Stomach (tissue), 9 donors: ENCODE measurements around the gene NEUROG2. TPM values are rescaled to one million over a fixed set of nuclear protein-coding genes. Genes with fewer than 3 reads are reported as not detected.
"Not testable (repeated sequence)": the region's sequence is repeated elsewhere in the genome, so short reads cannot be mapped to it uniquely, and the experiment has no call there.

Experiments
- DNase-seq, 2 donors: peaks; one replicate each; pipeline versions ENCODE4 v3.0.0 to v3.0.0-alpha.2; 2013 to 2019
- H3K27ac ChIP-seq, 5 donors: fragments of 200-600 bp in 4 of 5; sonication (generic) in 4 of 5; one replicate each; pipeline ENCODE4 v1.5.1; 2013 to 2019; ENCODE audit warnings: mild to moderate bottlenecking in 1 of 5, moderate library complexity in 1 of 5
- H3K27me3 ChIP-seq, 3 donors: fragments of 200-600 bp; sonication (generic); one replicate each; pipeline ENCODE4 v1.5.1; 2017 to 2019; ENCODE audit warnings: mixed run types in 1 of 3
- H3K36me3 ChIP-seq, 4 donors: fragments of 200-600 bp; sonication (generic); 1 replicate in 3 of 4; 2 replicates in 1 of 4; pipeline ENCODE4 v1.5.1; 2016 to 2019
- H3K4me1 ChIP-seq, 4 donors: fragments of 200-600 bp; sonication (generic); one replicate each; pipeline ENCODE4 v1.5.1; 2016 to 2019
- H3K4me3 ChIP-seq, 4 donors: fragments of 200-600 bp; sonication (generic) in 3 of 4; one replicate each; pipeline ENCODE4 v1.5.1; 2016 to 2019; ENCODE audit warnings: mild to moderate bottlenecking in 1 of 4
- H3K9me3 ChIP-seq, 4 donors: fragments of 200-600 bp; sonication (generic); one replicate each; pipeline ENCODE4 v1.5.1; 2016 to 2019
- CTCF ChIP-seq, 7 experiments: fragments of 450-650 bp in 4 of 7; fragments of 200-600 bp in 3 of 7; sonication (generic) in 3 of 7; IDR thresholded peaks; one replicate each; pipeline ENCODE4 v1.5.1; 2016 to 2019; ENCODE audit warnings: antibody characterized with exemption in 7 of 7, control low read depth in 2 of 7, mild to moderate bottlenecking in 1 of 7
- EP300 ChIP-seq: sonication (generic); formaldehyde crosslinking; IDR thresholded peaks from one replicate; pipeline ENCODE4 v1.6.1; 2017; ENCODE audit warnings: antibody characterized with exemption
- POLR2A ChIP-seq, 4 donors: fragments of 450-650 bp; IDR thresholded peaks; one replicate each; pipeline ENCODE4 v1.6.1; 2016; ENCODE audit warnings: antibody characterized with exemption in 4 of 4, control low read depth in 2 of 4, mild to moderate bottlenecking in 1 of 4, moderate library complexity in 1 of 4
- POLR2AphosphoS5 ChIP-seq, 3 donors: sonication (generic); formaldehyde crosslinking; IDR thresholded peaks; one replicate each; pipeline ENCODE4 v1.6.1; 2016; ENCODE audit warnings: antibody characterized with exemption in 3 of 3
- WGBS, 5 donors: extraction: QIAGEN DNeasy Blood & Tissue Kit in 3 of 5; methylation state at CpG; one replicate each; pipeline versions ENCODE4 v1.1.5 to v1.1.7; 2013 to 2018; 5-methylcytosine and 5-hydroxymethylcytosine counted together
- intact Hi-C: fragments of 100-400 bp; cut with DNase I; formaldehyde crosslinking; loops from one replicate; pipeline ENCODE4 v1.15.1; 2023; ENCODE audit warnings: low total_unique reads
- polyA plus RNA-seq, 3 donors: library from polyadenylated mRNA; stranded (reverse); fragments of 200-250 nt; gene quantifications; one replicate each; pipeline ENCODE4 v1.2.3, GENCODE V29; 2013
- total RNA-seq, 5 donors: library from RNA; depleted of rRNA; stranded (reverse); fragments of >200 nt; gene quantifications; one replicate each; pipeline versions ENCODE4 v1.1.0 to v1.2.3, GENCODE V29; 2014 to 2016
- donor health status: healthy with polysubstance abuse.
- donor health status: Bipolar disorder and iron deficiency.
- donor health status: healthy.

The NEUROG2 gene
- total and polyA plus RNA-seq, 8 donors, result not detected

- Histone ChIP-seq H3K27ac (no peak overlapping the region), H3K36me3 (no peaks in the 10 kb centered on the region), H3K4me1 (peaks cover 21 to 29% (median 25%) of the 10 kb centered on the region in 4 donors), H3K9me3 (peaks cover 0 to 6% (median 0%) of the 10 kb centered on the region in 4 donors), H3K4me3 (no peak overlapping the region), H3K27me3 (peaks cover 10 to 100% (median 69%) of the 10 kb centered on the region in 3 donors)
- intact Hi-C loops, result no loop called here
- no peak for DNase-seq
- TF ChIP-seq POLR2A (IDR thresholded peaks at IDR 0.05) (no peak), POLR2AphosphoS5 (IDR thresholded peaks at IDR 0.05) (no peak), CTCF (IDR thresholded peaks at IDR 0.05) (no peak), EP300 (no peak)
- WGBS, 5 donors, result 4 to 11% (median 5%) methylated on average over 6 of the region's 6 CpGs
These were observed 7.6 kb downstream of the NEUROG2 start for GRCh38 chr4:112508356-112508755.

DNA sequence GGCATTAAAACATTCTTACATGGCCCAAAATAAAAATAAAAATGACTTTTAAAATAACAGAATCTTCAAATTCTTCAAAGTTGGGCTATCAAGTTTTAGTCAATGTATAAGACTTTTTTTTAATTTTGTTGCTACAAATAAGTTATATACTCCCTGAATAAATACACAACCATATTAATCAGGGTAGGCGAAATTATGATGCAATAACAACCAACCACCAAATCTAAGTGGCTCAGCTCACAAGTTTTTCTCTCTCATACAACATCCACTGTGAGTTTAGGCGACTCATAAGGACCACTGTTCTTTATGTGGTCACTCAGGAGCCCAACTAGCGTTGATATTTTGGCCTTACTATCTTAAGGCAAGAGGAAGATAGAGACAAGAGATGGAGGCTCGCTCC is 11.2 kb downstream of the NEUROG2 start:
- peaks cover 7 to 12% (median 9%) of the 10 kb centered on the region in 4 donors for H3K4me1 ChIP-seq
- no peaks in the 10 kb centered on the region for H3K9me3 ChIP-seq
- H3K27ac ChIP-seq, result no peak overlapping the region
- TF ChIP-seq CTCF (IDR thresholded peaks at IDR 0.05), result no peak
- no peak for TF ChIP-seq POLR2A (IDR thresholded peaks at IDR 0.05)
- no peak for TF ChIP-seq POLR2AphosphoS5 (IDR thresholded peaks at IDR 0.05)
- no peak for TF ChIP-seq EP300
- no peaks in the 10 kb centered on the region for H3K36me3 ChIP-seq
- WGBS, 5 donors, result 76 to 86% (median 85%) methylated on average over 4 of the region's 4 CpGs
- intact Hi-C loops, result no loop called here
- H3K4me3 ChIP-seq, result no peak overlapping the region
- H3K27me3 ChIP-seq, result peaks cover 0 to 82% (median 34%) of the 10 kb centered on the region in 3 donors
- DNase-seq, result no peak

DNA sequence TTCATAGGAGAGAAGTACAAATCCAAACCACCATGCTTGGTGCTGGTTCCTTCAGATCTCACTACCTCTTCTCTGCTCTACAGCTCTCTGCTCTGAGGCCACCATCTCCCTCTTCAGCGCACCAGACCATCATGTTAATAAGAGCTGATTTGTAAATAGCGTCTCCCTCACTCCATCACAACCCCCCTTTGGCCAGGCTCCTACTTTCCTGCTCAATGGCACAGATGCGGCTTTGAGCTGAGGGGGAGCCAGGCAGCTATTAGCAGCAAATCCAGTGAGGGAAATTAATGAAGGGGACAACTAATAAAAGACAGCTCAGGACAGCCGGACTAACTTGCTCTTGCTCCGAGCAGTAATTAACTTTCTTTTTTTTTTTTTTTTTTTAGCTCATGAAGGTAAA is 13.1 kb downstream of the NEUROG2 start:
- peaks cover 0 to 63% (median 16%) of the 10 kb centered on the region in 3 donors for H3K27me3 ChIP-seq
- no peak overlapping the region for H3K4me3 ChIP-seq
- no peaks in the 10 kb centered on the region for H3K36me3 ChIP-seq
- H3K4me1 ChIP-seq, result no peaks in the 10 kb centered on the region
- TF ChIP-seq POLR2A (IDR thresholded peaks at IDR 0.05) (no peak), CTCF (IDR thresholded peaks at IDR 0.05) (no peak), POLR2AphosphoS5 (IDR thresholded peaks at IDR 0.05) (no peak), EP300 (no peak)
- WGBS, 5 donors, result 58 to 78% (median 74%) methylated on average over 5 of the region's 5 CpGs
- H3K27ac ChIP-seq, result no peak overlapping the region
- H3K9me3 ChIP-seq, result peaks cover 0 to 4% (median 0%) of the 10 kb centered on the region in 4 donors
- intact Hi-C loops, result no loop called here
- no peak for DNase-seq

DNA sequence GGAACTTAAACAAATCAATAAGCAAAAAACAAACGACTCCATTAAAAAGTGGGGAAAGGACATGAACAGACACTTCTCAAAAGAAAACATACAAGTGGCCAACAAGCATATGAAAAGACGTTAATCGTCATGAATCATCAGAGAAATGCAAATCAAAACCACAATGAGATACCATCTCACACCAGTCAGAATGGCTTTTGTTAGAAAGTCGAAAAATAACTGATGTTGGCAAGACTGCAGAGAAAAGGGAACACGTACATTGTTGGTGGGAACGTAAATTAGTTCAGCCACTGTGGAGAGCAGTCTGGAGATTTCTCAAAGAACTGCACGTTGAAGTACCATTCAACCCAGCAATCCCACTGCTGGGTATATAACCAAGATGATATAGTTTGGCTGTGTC is 23.7 kb downstream of the NEUROG2 start:
- TF ChIP-seq EP300 (no peak), CTCF (IDR thresholded peaks at IDR 0.05) (no peak), POLR2AphosphoS5 (IDR thresholded peaks at IDR 0.05) (no peak), POLR2A (IDR thresholded peaks at IDR 0.05) (no peak)
- Histone ChIP-seq H3K36me3 (no peaks in the 10 kb centered on the region), H3K27me3 (no peaks in the 10 kb centered on the region), H3K9me3 (peaks cover 0 to 30% (median 17%) of the 10 kb centered on the region in 4 donors), H3K4me1 (no peaks in the 10 kb centered on the region), H3K27ac (no peak overlapping the region), H3K4me3 (no peak overlapping the region)
- intact Hi-C loops, result no loop called here
- WGBS, 5 donors, result 79 to 87% (median 84%) methylated on average over 7 of the region's 7 CpGs
- DNase-seq, result no peak

- H3K36me3 ChIP-seq, H3K4me3 ChIP-seq, DNase-seq, H3K27me3 ChIP-seq, H3K4me1 ChIP-seq, H3K27ac ChIP-seq, intact Hi-C loops: not testable (repeated sequence)
- H3K9me3 ChIP-seq, result peaks cover 0 to 30% (median 17%) of the 10 kb centered on the region in 4 donors
- WGBS, 5 donors, result 81 to 96% (median 85%) methylated on average over 3 of the region's 3 CpGs
These were observed 25.2 kb downstream of the NEUROG2 start for GRCh38 chr4:112490808-112491207.
